HCT116 (cell line): ENCODE results near the gene GRIA1. TPM values are rescaled to one million over a fixed set of nuclear protein-coding genes. Genes with fewer than 3 reads are reported as not detected.

Source experiments
- ATAC-seq: fragments of 200-7000 bp; cut with Tn5 transposase; 2 replicates; pipeline ENCODE4 v1.9.1; 2020; ENCODE audit warnings: mild to moderate bottlenecking, moderate library complexity
- BruUV-seq: library from RNA; stranded (reverse); fragments of 400-500 nt; replicated peaks from 2 replicates; lab custom pipeline; 2021; lab: Mats Ljungman, UMichigan
- CTCF ChIA-PET: fragments of 300-600 bp; sonication (Branson Sonifier 250); formaldehyde crosslinking; loops from one replicate; lab custom pipeline; 2021; ENCODE audit warnings: antibody characterized with exemption; lab: Charles Lee
- POLR2A ChIA-PET: fragments of 300-600, 350-600 bp; sonication (Branson Sonifier 250); formaldehyde crosslinking; loops from one replicate; lab custom pipeline; 2021; ENCODE audit warnings: antibody characterized with exemption; lab: Charles Lee
- RAD21 ChIA-PET, 2 experiments: fragments of 300-600 bp; sonication (Branson Sonifier 250); formaldehyde crosslinking; loops; one replicate each; lab custom pipeline; 2023; ENCODE audit warnings: low total read pairs in 2 of 2; ENCODE audit not compliant: uncharacterized antibody in 2 of 2, unreplicated experiment in 2 of 2, low non-redundant PET in 1 of 2; lab: Charles Lee
- DNase-seq: peaks from one replicate; pipeline ENCODE4 v3.0.0-alpha.2; 2010; ENCODE audit warnings: low read depth, low spot score
- H2AFZ ChIP-seq: fragments of 200-600 bp; shearing (Covaris generic), sonication (generic); 2 replicates; pipeline ENCODE4 v1.6.1; 2017; ENCODE audit warnings: low read depth, mixed run types, mixed read lengths, antibody characterized with exemption, low read length; ENCODE audit not compliant: poor library complexity, severe bottlenecking
- H3K27ac ChIP-seq: 2 replicates; pipeline ENCODE4 v1.5.1; 2012; ENCODE audit warnings: low read depth, low read length
- H3K27me3 ChIP-seq: fragments of 200-600 bp; sonication (generic); 2 replicates; pipeline ENCODE4 v1.6.1; 2016; ENCODE audit warnings: mixed run types, low read length, mixed read lengths; ENCODE audit not compliant: insufficient read depth
- H3K36me3 ChIP-seq, 2 experiments: fragments of 200-500 bp in 1 of 2; fragments of 200-600 bp in 1 of 2; sonication (Bioruptor generic) in 1 of 2; sonication (generic) in 1 of 2; 2 replicates each; pipeline versions ENCODE4 v1.5.1 to v1.6.1; 2014 to 2016; ENCODE audit warnings: low read length in 2 of 2, inconsistent platforms in 1 of 2, mixed read lengths in 1 of 2, mixed run types in 1 of 2; ENCODE audit not compliant: insufficient read depth in 2 of 2, control insufficient read depth in 1 of 2
- H3K4me1 ChIP-seq, 2 experiments: fragments of 200-600 bp in 1 of 2; sonication (generic) in 1 of 2; 2 replicates each; pipeline versions ENCODE4 v1.5.1 to v1.6.1; 2012 to 2017; ENCODE audit warnings: low read length in 2 of 2, inconsistent platforms in 1 of 2, mild to moderate bottlenecking in 1 of 2, mixed read lengths in 1 of 2, mixed run types in 1 of 2, moderate library complexity in 1 of 2; ENCODE audit not compliant: insufficient read depth in 2 of 2, control insufficient read depth in 1 of 2
- H3K4me2 ChIP-seq: fragments of 200-600 bp; sonication (generic); 2 replicates; pipeline ENCODE4 v1.6.1; 2017; ENCODE audit warnings: mixed run types, low read length, mixed read lengths
- H3K4me3 ChIP-seq, 2 experiments: fragments of 200-600 bp in 1 of 2; sonication (generic) in 1 of 2; replicated peaks in 1 of 2; 2 replicates each; pipeline ENCODE4 v1.5.1; 2011 to 2016; ENCODE audit warnings: low read length in 2 of 2, control low read depth in 1 of 2, low read depth in 1 of 2, mild to moderate bottlenecking in 1 of 2, mixed read lengths in 1 of 2, mixed run types in 1 of 2
- H3K79me2 ChIP-seq: fragments of 200-600 bp; sonication (generic); 2 replicates; pipeline ENCODE4 v1.6.1; 2017; ENCODE audit warnings: mild to moderate bottlenecking, mixed run types, low read length, moderate library complexity, mixed read lengths; ENCODE audit not compliant: insufficient read depth
- H3K9ac ChIP-seq: fragments of 200-600 bp; sonication (generic); 2 replicates; pipeline ENCODE4 v1.6.1; 2016; ENCODE audit warnings: low read length, mixed read lengths
- H3K9me2 ChIP-seq: fragments of 200-600 bp; sonication (generic), shearing (Covaris generic); 2 replicates; pipeline ENCODE4 v1.6.1; 2017; ENCODE audit warnings: mixed run types, mild to moderate bottlenecking, moderate library complexity; ENCODE audit not compliant: insufficient read depth
- H3K9me3 ChIP-seq, 2 experiments: fragments of 200-500 bp in 1 of 2; fragments of 200-600 bp in 1 of 2; sonication (Bioruptor generic) in 1 of 2; sonication (generic) in 1 of 2; 2 replicates each; pipeline ENCODE4 v1.6.1; 2014 to 2017; ENCODE audit warnings: low read length in 2 of 2, mixed read lengths in 2 of 2, inconsistent platforms in 1 of 2, low read depth in 1 of 2, mild to moderate bottlenecking in 1 of 2, mixed run types in 1 of 2, moderate library complexity in 1 of 2; ENCODE audit not compliant: control insufficient read depth in 1 of 2, insufficient read depth in 1 of 2
- H4K20me1 ChIP-seq: fragments of 200-600 bp; sonication (generic), shearing (Covaris generic); 2 replicates; pipeline ENCODE4 v1.6.1; 2017; ENCODE audit warnings: mixed run types, mild to moderate bottlenecking, moderate library complexity; ENCODE audit not compliant: insufficient read depth
- CBX3 ChIP-seq: IDR thresholded peaks from 2 replicates; pipeline ENCODE4 v1.6.1; 2012; ENCODE audit warnings: low read depth
- CEBPB ChIP-seq: IDR thresholded peaks from 2 replicates; pipeline ENCODE4 v1.6.1; 2012; ENCODE audit warnings: low read depth
- EZH2phosphoT487 ChIP-seq: fragments of 200-600 bp; IDR thresholded peaks from 2 replicates; pipeline ENCODE4 v1.6.1; 2018; ENCODE audit warnings: antibody characterized with exemption, borderline replicate concordance
- FOSL1 ChIP-seq: IDR thresholded peaks from 2 replicates; pipeline ENCODE4 v1.6.1; 2012; ENCODE audit warnings: low read depth
- JUND ChIP-seq: IDR thresholded peaks from 2 replicates; pipeline ENCODE4 v1.6.1; 2012
- POLR2A ChIP-seq: IDR thresholded peaks from 2 replicates; pipeline ENCODE4 v1.7.0; 2011; ENCODE audit warnings: borderline replicate concordance; ENCODE audit not compliant: insufficient read depth, insufficient read length; ENCODE audit errors: extremely low read depth
- REST ChIP-seq: IDR thresholded peaks from 2 replicates; pipeline ENCODE4 v1.6.1; 2012; ENCODE audit warnings: low read depth
- SP1 ChIP-seq: IDR thresholded peaks from 2 replicates; pipeline ENCODE4 v1.6.1; 2012; ENCODE audit warnings: low read depth
- SRF ChIP-seq: IDR thresholded peaks from 2 replicates; pipeline ENCODE4 v1.6.1; 2012; ENCODE audit warnings: low read depth
- TCF7L2 ChIP-seq: IDR thresholded peaks from 2 replicates; pipeline ENCODE4 v1.7.0; 2011; ENCODE audit warnings: borderline replicate concordance, inconsistent platforms; ENCODE audit not compliant: insufficient read depth, insufficient read length; ENCODE audit errors: extremely low read depth
- YY1 ChIP-seq: IDR thresholded peaks from 2 replicates; pipeline ENCODE4 v1.6.1; 2011; ENCODE audit warnings: low read length, low read depth, moderate library complexity, mild to moderate bottlenecking; ENCODE audit not compliant: insufficient replicate concordance; ENCODE audit errors: extremely low read depth
- ZFX ChIP-seq: fragments of 450-650 bp; IDR thresholded peaks from 2 replicates; pipeline ENCODE4 v1.6.1; 2017
- ZNF274 ChIP-seq: fragments of 200-500 bp; sonication (Bioruptor generic); IDR thresholded peaks from 2 replicates; pipeline ENCODE4 v1.6.1; 2014; ENCODE audit warnings: mild to moderate bottlenecking, low read depth, low read length, inconsistent platforms
- intact Hi-C: fragments of 100-400 bp; cut with micrococcal nuclease; formaldehyde crosslinking; loops from 2 replicates; pipeline ENCODE4 v1.10.0; 2022
- total RNA-seq: library from RNA; stranded (reverse); gene quantifications from one replicate; pipeline ENCODE4 v1.2.1, GENCODE V29; 2021; ENCODE audit not compliant: unreplicated experiment
- TF ChIP-seq, protein P1 (sequence below): IDR thresholded peaks from 2 replicates; pipeline ENCODE4 v1.6.1; 2012
- TF ChIP-seq, protein P2 (sequence below): IDR thresholded peaks from 2 replicates; pipeline ENCODE4 v1.6.1; 2011; ENCODE audit warnings: mild to moderate bottlenecking, low read length, moderate library complexity; ENCODE audit not compliant: insufficient replicate concordance; ENCODE audit errors: extremely low read depth
- TF ChIP-seq, protein P3 (sequence below): IDR thresholded peaks from 2 replicates; pipeline ENCODE4 v1.6.1; 2012

The GRIA1 gene
- total RNA-seq, 1 experiment from 2014 or later: not detected

DNA sequence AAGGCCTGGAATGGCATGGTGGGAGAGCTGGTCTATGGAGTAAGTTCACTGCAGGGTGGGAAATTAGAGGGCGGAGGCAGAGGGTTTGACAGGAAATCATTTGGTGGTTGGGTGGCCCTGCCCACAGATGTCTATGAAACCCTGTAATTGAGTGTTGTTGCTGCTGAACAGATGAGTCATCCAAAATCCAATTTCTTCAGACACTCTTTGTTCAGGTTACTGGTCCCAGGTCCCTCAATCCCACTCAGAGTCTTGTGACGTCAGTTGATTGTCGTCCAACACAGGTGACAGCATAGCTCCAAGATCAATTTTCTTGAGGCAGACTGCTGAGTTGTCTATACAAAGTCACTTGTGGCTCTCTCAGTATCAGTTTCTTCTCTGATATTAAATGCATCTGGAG, 208.6 kb downstream of the GRIA1 start:
- no peak overlapping the region for H2AFZ ChIP-seq
- H3K36me3 ChIP-seq: no peaks in the 10 kb centered on the region
- H4K20me1 ChIP-seq: no peaks in the 10 kb centered on the region
- H3K4me1 ChIP-seq: no peaks in the 10 kb centered on the region
- no peak for ATAC-seq
- H3K4me2 ChIP-seq: no peak overlapping the region
- RAD21 ChIA-PET: no interaction called here
- intact Hi-C loops: no loop called here
- H3K27ac ChIP-seq: no peak overlapping the region
- no peak for TF ChIP-seq EZH2phosphoT487
- TF ChIP-seq, protein P1, sequence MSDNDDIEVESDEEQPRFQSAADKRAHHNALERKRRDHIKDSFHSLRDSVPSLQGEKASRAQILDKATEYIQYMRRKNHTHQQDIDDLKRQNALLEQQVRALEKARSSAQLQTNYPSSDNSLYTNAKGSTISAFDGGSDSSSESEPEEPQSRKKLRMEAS: no peak
- TF ChIP-seq ZNF274: no peak
- TF ChIP-seq YY1: no peak
- no peak for TF ChIP-seq CBX3
- no peak for TF ChIP-seq REST
- TF ChIP-seq, protein P2, sequence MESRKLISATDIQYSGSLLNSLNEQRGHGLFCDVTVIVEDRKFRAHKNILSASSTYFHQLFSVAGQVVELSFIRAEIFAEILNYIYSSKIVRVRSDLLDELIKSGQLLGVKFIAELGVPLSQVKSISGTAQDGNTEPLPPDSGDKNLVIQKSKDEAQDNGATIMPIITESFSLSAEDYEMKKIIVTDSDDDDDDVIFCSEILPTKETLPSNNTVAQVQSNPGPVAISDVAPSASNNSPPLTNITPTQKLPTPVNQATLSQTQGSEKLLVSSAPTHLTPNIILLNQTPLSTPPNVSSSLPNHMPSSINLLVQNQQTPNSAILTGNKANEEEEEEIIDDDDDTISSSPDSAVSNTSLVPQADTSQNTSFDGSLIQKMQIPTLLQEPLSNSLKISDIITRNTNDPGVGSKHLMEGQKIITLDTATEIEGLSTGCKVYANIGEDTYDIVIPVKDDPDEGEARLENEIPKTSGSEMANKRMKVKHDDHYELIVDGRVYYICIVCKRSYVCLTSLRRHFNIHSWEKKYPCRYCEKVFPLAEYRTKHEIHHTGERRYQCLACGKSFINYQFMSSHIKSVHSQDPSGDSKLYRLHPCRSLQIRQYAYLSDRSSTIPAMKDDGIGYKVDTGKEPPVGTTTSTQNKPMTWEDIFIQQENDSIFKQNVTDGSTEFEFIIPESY: no peak
- no peak for TF ChIP-seq TCF7L2
- no peak for TF ChIP-seq POLR2A
- no peak for TF ChIP-seq CEBPB
- no peak for TF ChIP-seq SP1
- no peak for TF ChIP-seq ZFX
- TF ChIP-seq JUND: no peak
- TF ChIP-seq FOSL1: no peak
- TF ChIP-seq, protein P3, sequence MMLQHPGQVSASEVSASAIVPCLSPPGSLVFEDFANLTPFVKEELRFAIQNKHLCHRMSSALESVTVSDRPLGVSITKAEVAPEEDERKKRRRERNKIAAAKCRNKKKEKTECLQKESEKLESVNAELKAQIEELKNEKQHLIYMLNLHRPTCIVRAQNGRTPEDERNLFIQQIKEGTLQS: no peak
- no peak for TF ChIP-seq SRF
- no peak overlapping the region for H3K4me3 ChIP-seq
- no peak overlapping the region for H3K9ac ChIP-seq
- H3K9me3 ChIP-seq: no peaks in the 10 kb centered on the region
- H3K79me2 ChIP-seq: no peaks in the 10 kb centered on the region
- CTCF ChIA-PET: no interaction called here
- no peak for DNase-seq
- POLR2A ChIA-PET: no interaction called here
- no peaks in the 10 kb centered on the region for H3K9me2 ChIP-seq
- no TSS peak for BruUV-seq
- H3K27me3 ChIP-seq: peaks cover 39% of the 10 kb centered on the region
